ENCODE results near the gene FAM83E.

FAM83E gene

GRCh38 chr19:48627865-48628314, 13.0 kb upstream of the FAM83E start:
- no peak for TF ChIP-seq CTCF (IDR thresholded peaks at IDR 0.05; ENCODE audit: low read depth, low read length, missing control alignments)
- no peak overlapping the region for H3K4me3 ChIP-seq (replicated peaks; ENCODE audit: low read depth, low read length)
- no peak for DNase-seq (ENCODE audit: extremely low read depth, low read depth)

GRCh38 chr19:48627201-48627864, 12.5 kb upstream of the FAM83E start:
- no peak for TF ChIP-seq CTCF (IDR thresholded peaks at IDR 0.05; ENCODE audit: low read depth, low read length, missing control alignments)
- DNase-seq (ENCODE audit: extremely low read depth, low read depth) = no peak
- H3K4me3 ChIP-seq (replicated peaks; ENCODE audit: low read depth, low read length) = no peak overlapping the region

- no peak for TF ChIP-seq CTCF (IDR thresholded peaks at IDR 0.05; ENCODE audit: low read depth, low read length, missing control alignments)
- H3K4me3 ChIP-seq (replicated peaks; ENCODE audit: low read depth, low read length) = no peak overlapping the region
- DNase-seq (ENCODE audit: extremely low read depth, low read depth) = no peak
Measured at GRCh38 chr19:48625891-48626327, 11.0 kb upstream of the FAM83E start.

GRCh38 chr19:48624791-48625723, 10.2 kb upstream of the FAM83E start:
- no peak for DNase-seq (ENCODE audit: extremely low read depth, low read depth)

GRCh38 chr19:48624067-48624594, 9.3 kb upstream of the FAM83E start:
- peak overlapping the region; percentile 71 for H3K4me3 ChIP-seq (replicated peaks; ENCODE audit: low read depth, low read length)
- peak; percentile 84 for DNase-seq (ENCODE audit: extremely low read depth, low read depth)
- no peak for TF ChIP-seq CTCF (IDR thresholded peaks at IDR 0.05; ENCODE audit: low read depth, low read length, missing control alignments)

More at GRCh38 chr19:48624791-48625723, 10.2 kb upstream of the FAM83E start:
- TF ChIP-seq CTCF (IDR thresholded peaks at IDR 0.05; ENCODE audit: low read depth, low read length, missing control alignments) = no peak
- H3K4me3 ChIP-seq (replicated peaks; ENCODE audit: low read depth, low read length) = peak overlapping the region; percentile 71

- DNase-seq (ENCODE audit: extremely low read depth, low read depth) = no peak
- no peak for TF ChIP-seq CTCF (IDR thresholded peaks at IDR 0.05; ENCODE audit: low read depth, low read length, missing control alignments)
- peak overlapping the region; percentile 71 for H3K4me3 ChIP-seq (replicated peaks; ENCODE audit: low read depth, low read length)
Measured at GRCh38 chr19:48623556-48624066, 8.7 kb upstream of the FAM83E start.

Data from HFF-Myc (cell line).